Astrocyte (in vitro differentiated cells and primary cell): ENCODE measurements around the gene FANK1.
"Not testable (repeated sequence)": the region's sequence is repeated elsewhere in the genome, so short reads cannot be mapped to it uniquely, and the experiment has no call there.

Experiments used
- EZH2 ChIP-seq: IDR thresholded peaks from 2 replicates; pipeline ENCODE4 v1.6.1; 2012; ENCODE audit warnings: mild to moderate bottlenecking, low read length, inconsistent platforms; ENCODE audit not compliant: insufficient read depth
- TF ChIP-seq, protein P1 (sequence below): IDR thresholded peaks from 2 replicates; pipeline ENCODE4 v1.5.1; 2011; ENCODE audit warnings: low read depth, mild to moderate bottlenecking, inconsistent platforms, low read length, moderate library complexity; ENCODE audit not compliant: insufficient read depth

DNA sequence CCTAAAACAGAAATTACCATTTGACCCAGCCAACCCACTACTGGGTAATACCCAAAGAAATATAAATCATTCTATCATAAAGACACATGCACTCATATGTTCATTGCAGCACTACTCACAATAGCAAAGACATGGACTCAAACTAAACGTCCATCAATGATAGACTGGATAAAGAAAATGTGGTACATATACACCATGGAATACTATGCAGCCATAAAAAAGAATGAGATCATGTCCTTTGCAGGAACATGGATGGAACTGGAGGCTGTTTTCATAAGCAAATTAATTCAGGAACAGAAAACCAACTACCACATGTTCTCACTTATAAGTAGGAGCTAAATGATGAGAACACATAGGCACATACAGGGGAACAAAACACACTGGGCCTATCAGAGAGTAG lies 151.4 kb downstream of the FANK1 start:
- TF ChIP-seq, protein P1, sequence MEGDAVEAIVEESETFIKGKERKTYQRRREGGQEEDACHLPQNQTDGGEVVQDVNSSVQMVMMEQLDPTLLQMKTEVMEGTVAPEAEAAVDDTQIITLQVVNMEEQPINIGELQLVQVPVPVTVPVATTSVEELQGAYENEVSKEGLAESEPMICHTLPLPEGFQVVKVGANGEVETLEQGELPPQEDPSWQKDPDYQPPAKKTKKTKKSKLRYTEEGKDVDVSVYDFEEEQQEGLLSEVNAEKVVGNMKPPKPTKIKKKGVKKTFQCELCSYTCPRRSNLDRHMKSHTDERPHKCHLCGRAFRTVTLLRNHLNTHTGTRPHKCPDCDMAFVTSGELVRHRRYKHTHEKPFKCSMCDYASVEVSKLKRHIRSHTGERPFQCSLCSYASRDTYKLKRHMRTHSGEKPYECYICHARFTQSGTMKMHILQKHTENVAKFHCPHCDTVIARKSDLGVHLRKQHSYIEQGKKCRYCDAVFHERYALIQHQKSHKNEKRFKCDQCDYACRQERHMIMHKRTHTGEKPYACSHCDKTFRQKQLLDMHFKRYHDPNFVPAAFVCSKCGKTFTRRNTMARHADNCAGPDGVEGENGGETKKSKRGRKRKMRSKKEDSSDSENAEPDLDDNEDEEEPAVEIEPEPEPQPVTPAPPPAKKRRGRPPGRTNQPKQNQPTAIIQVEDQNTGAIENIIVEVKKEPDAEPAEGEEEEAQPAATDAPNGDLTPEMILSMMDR = not testable (repeated sequence)
- TF ChIP-seq EZH2 = not testable (repeated sequence)
